GM18508 (cell line): Measurements from ENCODE around the gene RUNX2.
"Not testable (repeated sequence)": the region's sequence is repeated elsewhere in the genome, so short reads cannot be mapped to it uniquely, and the experiment has no call there.

Source experiments
- ATAC-seq: cut with Tn5 transposase; IDR thresholded peaks from one replicate; pipeline ENCODE4 v1.9.1; 2021; ENCODE audit warnings: moderate number of reproducible peaks; ENCODE audit not compliant: insufficient read depth, unreplicated experiment

The RUNX2 gene

GRCh38 chr6:45450132-45450531 lies 122.0 kb downstream of the RUNX2 start:
- ATAC-seq: no peak

DNA sequence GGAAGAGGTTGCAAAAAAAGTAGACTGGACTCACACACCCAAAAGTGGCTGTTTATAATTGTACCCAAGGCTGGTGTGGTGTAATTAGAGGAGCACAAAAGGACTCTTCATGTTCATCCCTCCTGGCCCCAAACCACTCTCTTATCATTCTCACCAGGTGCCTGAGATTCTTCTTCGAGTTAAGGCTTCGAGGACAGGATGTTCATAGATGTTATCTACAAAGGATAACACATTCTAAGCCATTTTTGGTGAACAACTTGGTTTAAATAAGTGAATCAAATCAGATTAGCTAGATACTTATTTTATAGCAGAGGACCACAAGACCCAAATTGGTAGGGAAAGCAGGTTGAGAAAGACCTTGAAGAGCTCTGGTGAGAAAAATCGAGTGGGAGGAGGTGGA lies 122.7 kb downstream of the RUNX2 start:
- no peak for ATAC-seq

DNA sequence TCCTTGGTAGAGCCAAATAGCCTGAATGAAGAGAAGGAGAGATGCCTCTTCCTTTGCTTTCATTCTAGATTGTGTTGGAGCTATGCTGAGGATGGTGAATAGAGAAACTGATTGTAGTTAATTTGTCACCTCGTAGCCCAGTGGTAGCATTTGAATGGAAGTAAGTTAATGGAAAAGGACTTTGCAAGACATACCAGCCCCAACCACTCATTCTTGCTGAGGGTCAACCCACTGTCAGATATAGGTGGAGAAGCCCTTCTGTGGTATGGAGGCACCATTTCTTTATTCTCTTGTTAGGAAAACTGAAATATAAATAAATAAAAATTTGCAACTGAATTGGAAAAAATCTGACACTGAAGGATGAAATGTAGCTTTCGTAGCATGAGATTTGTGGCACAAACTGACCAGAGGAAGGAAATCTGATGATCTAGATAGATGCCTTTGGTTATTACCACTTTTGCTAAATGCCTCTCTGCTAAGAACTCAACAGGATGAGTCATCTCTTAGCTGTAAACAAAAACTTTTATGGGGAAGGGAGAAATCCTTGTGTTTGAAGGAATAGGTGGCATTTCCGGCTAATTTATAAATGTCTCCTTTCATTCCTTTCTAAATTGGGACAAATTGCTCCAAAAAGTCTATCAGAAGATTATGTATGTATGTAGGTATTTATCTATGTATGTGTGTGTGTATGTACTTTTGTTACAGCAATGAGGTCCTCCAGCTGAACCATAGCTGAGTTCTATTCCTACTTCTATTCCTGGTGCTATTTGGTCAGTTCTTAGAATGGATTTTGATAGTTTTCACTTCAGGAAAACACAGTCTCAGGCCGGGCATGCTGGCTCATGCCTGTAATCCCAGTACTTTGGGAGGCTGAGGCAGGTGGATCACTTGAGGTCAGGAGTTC lies 126.1 kb downstream of the RUNX2 start:
- no peak for ATAC-seq

DNA sequence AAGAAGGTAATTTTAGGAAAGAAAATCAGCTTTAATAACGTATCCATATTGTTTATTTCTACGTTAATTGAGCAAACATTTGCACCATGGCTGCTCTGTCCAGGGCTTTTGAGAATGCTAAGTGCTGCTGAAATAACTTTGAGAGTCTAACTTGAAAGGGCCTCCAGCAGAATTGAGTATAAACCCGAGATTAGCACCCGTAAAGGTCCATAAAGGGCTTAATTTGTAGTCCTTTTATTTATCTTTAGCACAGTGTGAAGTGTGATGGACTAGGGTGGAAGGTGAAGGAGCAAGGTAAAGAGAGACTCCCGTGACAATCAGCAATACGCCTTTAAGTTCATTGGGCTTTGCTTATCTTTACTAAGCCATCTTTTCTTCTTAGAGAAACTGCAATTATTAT lies 127.3 kb downstream of the RUNX2 start:
- no peak for ATAC-seq

DNA sequence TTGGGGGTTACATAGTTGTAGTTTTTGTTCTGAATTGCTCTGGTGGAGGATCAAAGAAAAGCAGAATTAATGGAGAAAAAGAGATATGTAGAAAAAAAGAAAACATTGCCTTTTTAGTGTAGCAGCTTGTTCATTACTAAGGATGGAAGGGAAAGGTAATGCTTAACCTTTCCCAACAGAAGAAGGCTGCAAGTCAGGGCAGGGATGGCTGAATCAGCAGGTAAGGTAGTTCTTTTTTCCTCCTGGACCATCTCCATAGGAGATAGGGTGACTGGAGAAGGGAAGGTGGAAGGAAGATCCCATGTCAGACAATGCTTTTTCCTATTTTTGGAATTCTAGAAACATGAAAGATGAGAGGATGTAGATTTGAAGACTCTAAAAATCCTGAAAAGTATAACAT lies 129.0 kb downstream of the RUNX2 start:
- ATAC-seq: no peak

GRCh38 chr6:45458672-45459071 lies 130.5 kb downstream of the RUNX2 start:
- ATAC-seq: no peak

GRCh38 chr6:45460166-45460565 lies 132.0 kb downstream of the RUNX2 start:
- ATAC-seq: no peak

DNA sequence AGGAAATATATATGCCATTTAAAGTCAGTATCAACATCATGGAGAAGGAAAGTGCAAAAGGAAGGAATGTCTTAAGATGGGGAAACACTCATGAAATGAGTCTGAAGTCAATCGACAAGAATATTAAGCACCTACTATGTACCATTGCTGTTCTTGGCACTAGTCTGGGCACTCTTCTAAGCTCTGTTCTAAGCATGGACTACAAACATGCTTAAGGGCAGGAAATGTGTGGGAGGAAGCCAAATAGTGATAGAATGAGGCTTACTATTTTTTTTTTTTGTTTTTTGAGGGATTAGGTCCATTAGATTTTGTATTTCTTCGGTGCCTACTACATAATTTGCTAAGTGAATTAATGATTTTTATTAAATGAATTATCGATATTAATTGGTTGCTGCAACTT lies 133.4 kb downstream of the RUNX2 start:
- no peak for ATAC-seq

GRCh38 chr6:45462190-45463134 lies 134.3 kb downstream of the RUNX2 start:
- ATAC-seq: no peak

DNA sequence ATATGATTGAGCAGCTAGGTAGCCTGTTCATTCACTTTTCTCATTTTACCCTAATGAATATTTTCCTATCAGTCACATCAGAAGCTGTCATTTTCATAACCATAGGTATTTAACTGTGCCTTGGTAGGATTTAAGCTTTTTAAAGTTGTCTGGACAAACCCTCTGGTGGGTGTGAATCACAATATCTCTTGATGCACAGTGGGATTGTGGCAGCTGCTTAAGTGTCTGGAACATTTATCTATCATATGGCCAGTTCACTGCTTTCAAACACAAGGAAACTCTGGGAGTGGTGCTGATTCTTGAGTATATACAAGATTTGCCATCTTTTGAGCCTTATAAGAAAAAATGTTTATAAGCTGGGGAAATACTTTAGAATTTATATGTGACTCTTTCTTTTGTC lies 136.6 kb downstream of the RUNX2 start:
- ATAC-seq: no peak

GRCh38 chr6:45466686-45467085 lies 138.6 kb downstream of the RUNX2 start:
- ATAC-seq: no peak

GRCh38 chr6:45467417-45467816 lies 139.3 kb downstream of the RUNX2 start:
- ATAC-seq: not testable (repeated sequence)

DNA sequence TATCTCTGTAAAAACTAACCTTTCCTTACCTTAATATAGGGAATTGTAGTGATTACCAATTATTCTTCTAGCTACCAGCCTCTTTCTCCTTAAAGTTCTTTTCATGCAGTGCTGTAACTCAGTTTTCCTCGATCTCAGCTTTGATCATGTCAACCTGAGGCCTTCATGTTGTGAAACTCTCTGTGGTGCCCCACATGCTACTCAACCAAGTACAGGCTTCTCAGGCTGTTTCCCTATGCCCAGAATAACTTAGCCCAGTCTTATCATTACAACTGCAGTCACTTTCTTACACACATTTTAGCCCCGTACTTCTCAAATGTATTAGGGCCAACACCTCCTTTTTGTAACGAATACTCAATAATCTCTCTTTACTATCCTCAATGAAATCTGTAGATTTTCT lies 139.7 kb downstream of the RUNX2 start:
- no peak for ATAC-seq

DNA sequence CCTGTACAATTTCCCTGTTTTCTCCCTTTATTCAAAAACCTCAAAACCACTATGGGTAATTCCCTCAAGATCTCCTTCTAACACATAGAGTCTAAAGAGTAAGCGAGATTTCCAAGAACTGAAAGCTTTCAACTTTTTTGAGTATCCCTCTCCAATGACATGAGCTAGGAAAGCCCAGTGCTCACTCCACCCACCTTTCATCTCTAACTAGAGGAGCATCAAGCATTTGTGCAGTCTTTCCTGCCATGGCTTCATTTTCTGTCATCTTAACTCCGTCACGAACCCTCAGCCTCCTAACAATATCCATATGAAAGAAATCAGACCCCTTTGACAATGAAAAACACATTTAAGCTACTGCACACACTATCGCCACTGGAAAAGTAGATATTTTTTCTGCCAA lies 141.5 kb downstream of the RUNX2 start:
- ATAC-seq: no peak

GRCh38 chr6:45470131-45470738 lies 142.1 kb downstream of the RUNX2 start:
- ATAC-seq: no peak

GRCh38 chr6:45472382-45472781 lies 144.3 kb downstream of the RUNX2 start:
- no peak for ATAC-seq

DNA sequence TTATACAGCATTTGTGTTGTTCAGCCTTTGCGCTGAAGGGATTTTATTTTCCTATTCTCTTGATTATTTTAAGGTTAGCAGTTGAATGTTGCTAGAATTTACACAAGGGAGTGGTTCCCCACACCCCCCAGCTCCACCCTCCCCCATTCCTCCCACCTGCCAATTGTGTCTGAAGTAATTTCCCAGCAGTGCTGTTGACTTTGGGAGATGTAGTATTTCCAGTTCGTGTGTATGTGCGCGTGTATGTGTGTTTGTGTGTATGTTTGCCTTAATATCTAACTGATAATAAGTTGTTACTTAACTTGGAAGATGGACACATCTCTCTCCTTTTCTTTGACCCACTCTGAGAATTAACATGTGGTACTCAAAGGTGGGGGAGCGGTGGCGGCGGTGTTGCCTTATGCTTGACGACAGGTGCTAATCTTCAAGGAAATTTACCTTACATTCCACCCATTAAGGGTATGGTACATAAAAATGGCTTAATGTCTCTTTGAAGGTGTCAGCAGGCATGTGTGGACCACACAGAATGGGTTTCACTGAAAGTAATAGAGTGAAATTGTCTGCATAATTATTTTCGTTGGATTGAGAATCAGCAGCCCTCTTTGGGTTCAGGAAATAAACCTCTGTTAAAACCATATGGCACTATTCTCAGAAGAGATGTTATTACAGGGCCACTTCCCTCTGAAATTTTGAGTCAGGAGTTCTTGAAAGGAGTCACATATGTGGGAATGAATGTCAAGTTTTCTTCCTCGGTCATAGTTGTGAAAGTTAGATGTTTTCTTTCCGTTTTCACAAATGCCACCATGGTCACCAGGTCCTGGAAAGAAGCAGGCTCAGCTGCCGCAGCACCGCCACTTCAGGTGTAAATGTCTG lies 145.2 kb downstream of the RUNX2 start:
- ATAC-seq: no peak

GRCh38 chr6:45474376-45474775 lies 146.2 kb downstream of the RUNX2 start:
- ATAC-seq: no peak

DNA sequence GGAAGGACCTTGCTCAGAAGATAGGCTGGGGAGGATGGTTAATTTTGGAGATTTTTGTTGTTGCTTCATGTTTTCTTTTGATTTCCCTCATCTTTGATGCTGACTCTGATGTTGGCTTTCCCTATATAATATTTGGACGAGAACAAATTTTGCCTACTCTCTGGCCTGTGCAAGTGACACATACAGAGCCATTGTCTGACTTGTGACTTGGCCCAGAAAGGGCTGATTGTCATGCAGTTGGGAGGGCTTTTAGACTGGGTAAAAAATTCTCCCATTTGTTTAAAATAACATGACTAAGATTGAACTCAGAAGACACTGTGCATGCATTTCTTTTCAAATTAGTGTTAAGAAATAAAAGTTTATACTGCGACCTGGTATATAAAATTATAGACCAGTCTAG lies 148.2 kb downstream of the RUNX2 start:
- ATAC-seq: no peak

GRCh38 chr6:45477278-45477677 lies 149.1 kb downstream of the RUNX2 start:
- no peak for ATAC-seq
